Stimulated activated CD8-positive, alpha-beta memory T cell treated with anti-CD3 and anti-CD28 coated beads, Interleukin-7, amount 100 ng/mL, for 24 hours (primary cell): Measurements from ENCODE around the gene ALX4.

Source experiments
- DNase-seq: peaks from one replicate; pipeline ENCODE4 v3.0.0-alpha.2; 2020; ENCODE audit warnings: low read depth

Gene ALX4

DNA sequence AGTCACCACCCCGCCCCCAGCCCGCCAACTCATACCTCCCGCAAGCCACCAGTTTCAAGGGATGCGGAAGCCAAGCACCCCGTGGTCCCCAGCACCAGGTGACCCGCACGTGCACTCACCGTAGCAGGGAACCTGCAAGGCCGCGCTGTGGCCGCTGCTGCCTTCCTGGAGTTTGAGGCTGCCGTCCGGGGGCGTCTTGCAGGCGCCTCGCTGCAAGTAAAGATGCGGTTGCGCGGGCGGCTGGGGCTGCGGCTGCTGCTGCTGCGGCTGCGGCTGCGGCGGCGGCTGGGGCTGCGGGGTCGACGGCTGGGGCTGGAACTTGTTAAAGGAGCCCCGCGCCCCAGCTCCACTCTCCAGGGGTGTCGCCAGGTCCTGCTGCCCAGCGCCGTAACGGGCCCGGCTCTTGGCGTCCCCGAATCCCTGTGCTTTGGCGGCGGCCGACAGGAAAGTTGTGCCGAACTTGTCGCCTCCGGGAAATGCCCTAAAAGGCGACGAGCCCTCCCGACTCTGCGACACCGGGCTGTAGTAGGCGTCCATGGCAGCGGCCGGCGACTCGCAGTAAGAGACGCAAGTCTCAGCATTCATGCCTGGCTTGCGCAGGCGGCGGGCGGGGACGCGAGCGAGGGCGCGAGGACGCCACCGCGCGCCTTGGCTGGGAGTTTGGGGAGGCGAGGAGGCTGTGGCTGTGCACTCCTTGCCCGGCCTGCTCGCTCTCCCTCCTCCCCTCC lies at the start of gene ALX4:
Gene ALX4 (minus strand): TSS at position 662 of the 728 bp plus-strand sequence. CDS start 77 bp downstream, at position 585.
- DNase-seq: no peak

DNA sequence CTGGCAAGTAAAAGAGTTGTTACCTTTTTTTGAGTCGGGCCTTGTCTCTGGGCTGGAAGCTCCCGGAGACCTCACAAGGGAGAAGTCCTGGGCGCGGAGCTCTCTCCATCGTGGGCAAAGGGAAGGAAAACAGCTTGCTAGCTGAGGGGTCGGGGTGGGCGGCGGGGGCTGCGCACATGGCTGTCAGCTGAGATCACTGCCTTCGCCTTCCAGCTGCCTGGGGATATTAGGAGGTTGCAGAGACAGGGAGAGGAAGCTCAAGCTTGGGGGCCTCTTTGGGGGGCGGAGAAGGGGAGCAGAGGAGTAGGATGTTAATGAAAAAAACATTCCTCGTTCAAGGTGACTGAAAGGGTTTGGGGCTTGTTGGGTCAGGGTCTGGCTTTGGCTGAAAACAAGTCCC lies 49.2 kb upstream of the ALX4 start:
- no peak for DNase-seq

DNA sequence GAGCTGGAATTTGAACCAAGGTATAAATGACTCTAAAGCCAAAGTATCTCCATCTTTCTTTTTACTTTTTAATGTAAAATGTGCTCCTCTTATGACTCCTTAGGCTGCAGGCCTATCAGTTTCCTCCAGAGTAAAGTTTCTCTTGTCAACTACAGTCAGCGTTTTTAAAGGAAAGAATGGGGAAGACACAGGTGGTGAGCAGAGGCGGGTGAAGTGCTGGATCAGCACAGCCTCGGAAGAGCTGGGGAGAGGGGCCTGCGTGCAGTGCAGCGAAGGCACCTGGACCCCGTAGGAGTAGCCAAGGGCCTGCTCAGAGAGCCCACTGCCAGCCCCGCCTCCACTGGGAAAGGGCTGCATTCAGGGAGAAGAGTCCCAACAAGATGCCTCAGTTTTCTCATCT lies 48.8 kb upstream of the ALX4 start:
- DNase-seq: no peak

DNA sequence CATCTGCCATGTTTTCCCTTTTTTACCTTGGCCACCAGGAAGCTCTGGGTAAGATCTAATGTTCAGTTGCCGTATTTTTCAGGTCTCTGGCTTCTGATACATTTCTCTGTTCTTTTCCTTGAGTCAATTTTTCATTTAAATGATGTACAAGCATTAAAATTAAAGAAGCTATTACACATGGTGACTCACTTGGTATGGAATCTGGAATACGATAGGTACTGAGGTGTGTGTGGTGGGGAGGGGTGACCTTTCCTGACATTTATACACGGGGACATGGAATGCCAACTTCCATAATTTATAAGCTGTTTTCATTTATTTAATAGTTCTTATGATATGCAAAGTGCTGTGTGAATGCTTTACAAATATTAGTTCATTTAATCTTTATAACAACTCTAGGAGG lies 47.8 kb upstream of the ALX4 start:
- DNase-seq: no peak

DNA sequence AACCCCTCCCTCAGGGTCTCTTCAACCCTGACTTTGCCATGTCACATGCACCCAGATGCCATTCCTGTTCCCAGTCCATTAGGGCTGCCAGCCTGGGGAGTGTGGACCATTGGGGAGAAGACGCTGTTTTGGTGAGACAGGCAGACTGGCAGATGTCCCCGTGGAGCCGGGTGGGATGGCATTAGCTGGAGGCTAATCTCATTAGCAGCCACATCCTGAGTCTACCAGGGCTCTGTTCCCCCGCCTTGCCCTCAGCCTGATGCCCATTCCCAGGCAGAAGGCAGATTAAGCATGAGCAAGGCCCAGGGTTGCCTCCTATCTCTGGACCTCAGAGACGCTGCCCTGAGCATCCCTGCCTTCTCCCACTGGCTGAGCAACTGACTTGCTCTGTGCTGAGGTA lies 46.4 kb upstream of the ALX4 start:
- no peak for DNase-seq

- DNase-seq: no peak
Measured at GRCh38 chr11:44351898-44352498, 42.1 kb upstream of the ALX4 start.

DNA sequence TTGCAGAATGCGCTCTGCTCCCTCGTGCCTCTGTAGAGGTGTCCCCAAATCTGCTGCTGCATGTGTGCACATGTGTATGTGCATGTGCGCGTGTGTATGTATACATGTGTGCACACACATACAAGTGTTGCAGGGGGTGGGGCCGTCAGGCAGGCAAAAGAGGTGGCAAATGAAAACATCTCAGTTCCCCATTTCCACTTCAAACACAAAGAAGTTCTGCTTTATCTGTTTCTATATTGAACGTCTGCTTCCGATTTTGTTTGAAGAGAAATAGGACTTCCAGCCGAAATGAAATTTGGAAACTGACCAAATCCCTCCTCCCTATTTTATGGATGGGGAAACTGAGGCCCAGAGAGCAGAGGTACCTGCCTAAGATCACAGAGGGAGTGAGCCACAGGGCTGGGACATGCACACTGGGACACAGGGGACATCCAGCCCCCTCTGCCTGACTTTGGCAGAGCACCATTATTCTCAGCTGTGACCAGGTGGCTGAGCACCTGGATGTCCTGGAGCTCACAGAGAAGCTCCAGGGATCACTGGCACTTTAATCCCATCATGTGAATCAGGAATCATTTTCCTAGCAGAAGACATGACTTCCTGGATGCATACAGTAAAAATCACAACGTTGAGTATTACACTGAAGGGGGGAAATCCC lies 41.2 kb upstream of the ALX4 start:
- no peak for DNase-seq

GRCh38 chr11:44349328-44349727 lies 39.4 kb upstream of the ALX4 start:
- no peak for DNase-seq

DNA sequence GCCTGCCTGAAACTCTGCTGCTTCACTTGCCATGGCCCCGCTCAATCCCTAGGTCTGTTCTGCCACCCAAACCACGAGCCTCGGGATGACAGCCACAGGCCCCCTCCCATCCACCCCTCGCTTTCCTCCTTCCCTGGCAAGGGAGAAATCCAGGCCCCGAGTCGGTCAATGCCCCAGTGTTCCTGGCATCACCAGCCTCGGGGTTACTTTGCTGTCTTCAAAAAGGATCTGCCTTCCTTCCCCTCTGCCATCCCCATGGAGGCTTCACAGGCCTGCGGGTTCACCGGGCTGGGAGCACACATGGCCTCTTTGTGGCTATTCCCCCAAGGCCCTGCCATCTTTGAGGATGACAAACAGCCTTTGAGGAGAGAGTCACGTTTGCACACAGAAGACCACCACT lies 38.8 kb upstream of the ALX4 start:
- no peak for DNase-seq

DNA sequence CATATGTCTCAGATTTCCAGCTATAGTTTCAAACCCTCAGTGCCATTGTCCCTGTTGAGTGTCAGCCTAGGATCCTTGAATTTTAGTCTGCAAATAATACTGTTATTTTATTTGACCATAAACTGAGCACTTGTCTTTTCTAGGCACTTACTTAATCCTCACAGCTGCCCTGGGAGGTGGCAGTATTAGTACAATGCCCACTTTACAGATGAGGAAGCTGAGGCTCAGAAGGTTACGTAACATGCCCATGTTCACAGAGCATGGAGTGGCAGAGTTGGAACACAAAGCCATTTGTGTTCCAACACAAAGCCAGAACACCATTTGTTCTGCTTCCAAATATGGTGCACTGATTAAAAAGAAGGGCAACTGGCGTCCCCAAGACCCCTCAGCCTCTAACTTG lies 38.2 kb upstream of the ALX4 start:
- no peak for DNase-seq

DNA sequence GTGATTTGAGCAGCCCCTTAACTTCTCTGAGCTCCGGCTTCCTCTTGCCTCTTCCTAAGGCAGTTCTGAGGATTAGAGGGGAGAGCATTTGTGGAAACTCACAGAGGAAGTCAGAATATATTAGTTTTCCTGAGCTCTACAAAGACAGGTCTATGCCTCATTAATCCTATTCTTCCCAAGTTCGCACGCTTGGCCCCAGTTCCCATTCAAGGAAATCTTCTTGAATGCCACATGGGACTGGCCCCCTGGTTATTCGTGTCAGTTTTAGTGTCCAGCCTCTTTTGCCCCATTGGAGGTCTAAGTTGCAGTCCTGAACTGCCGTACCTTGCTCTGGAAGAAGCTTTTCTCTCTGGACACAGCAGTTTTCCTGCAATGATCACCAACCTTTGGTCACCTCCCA lies 37.6 kb upstream of the ALX4 start:
- DNase-seq: no peak

DNA sequence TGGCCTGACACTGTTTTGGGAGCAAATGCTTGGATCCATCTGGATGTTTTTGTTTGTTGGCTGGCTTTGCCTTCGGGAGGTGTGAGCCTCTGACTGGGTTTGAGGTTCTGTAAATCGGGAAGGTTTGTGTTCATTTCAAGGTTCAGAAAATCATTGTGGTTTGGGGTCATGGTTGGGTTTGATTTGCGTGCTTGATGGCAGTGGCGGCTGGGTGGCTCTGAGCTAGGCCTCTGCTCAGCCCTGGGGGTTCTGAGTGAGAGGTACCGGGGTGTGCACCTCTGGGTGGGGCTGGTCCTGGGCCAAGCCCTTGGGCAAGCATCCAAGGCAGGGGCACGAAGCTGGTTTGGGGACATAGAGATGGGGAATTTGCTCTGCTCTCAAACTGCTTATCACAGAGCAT lies 37.0 kb upstream of the ALX4 start:
- DNase-seq: no peak

GRCh38 chr11:44345781-44346180 lies 35.8 kb upstream of the ALX4 start:
- no peak for DNase-seq

DNA sequence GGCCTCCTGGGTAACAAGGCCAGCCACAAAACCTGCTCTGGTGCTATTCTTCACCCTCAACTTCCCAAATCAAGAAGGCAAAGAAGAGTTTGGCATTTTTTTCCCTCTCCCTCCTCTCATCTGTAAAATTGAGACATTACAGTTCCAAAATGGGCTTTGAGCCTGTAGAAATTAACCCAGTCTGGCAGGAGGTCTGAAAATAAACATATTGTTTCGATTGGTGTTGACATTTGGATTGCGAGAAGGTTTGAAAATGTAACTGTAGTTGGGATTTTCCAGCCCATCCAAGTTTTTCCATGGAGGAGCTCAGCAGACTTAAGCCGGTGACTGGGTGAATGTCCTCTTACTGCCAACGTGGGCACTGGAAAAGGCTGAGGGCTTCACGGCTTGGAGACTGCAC lies 35.0 kb upstream of the ALX4 start:
- no peak for DNase-seq

DNA sequence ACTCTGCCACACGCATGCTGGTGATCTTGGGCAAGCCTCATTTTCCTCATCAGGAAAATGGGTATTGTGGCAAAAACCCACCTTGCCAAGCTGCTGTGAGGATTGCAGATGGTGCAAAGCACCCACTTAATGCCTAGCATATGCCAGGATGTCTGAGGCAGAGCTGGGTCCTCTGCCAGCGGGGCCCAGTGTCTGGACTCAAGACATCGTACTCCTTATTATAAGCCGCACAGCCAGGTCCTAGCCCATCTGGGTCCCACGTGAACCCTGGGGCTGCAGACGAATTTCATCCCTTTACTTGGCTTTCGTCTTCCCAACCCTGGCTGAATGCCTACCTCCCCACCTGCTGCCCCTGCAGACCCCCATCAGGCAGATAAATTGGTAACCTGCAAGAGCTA lies 34.5 kb upstream of the ALX4 start:
- no peak for DNase-seq

GRCh38 chr11:44343778-44344422 lies 34.0 kb upstream of the ALX4 start:
- DNase-seq: no peak

GRCh38 chr11:44342616-44343015 lies 32.7 kb upstream of the ALX4 start:
- DNase-seq: no peak

- DNase-seq: no peak
Measured at GRCh38 chr11:44340656-44341055, 30.7 kb upstream of the ALX4 start.

GRCh38 chr11:44339530-44339883 lies 29.6 kb upstream of the ALX4 start:
- DNase-seq: no peak

DNA sequence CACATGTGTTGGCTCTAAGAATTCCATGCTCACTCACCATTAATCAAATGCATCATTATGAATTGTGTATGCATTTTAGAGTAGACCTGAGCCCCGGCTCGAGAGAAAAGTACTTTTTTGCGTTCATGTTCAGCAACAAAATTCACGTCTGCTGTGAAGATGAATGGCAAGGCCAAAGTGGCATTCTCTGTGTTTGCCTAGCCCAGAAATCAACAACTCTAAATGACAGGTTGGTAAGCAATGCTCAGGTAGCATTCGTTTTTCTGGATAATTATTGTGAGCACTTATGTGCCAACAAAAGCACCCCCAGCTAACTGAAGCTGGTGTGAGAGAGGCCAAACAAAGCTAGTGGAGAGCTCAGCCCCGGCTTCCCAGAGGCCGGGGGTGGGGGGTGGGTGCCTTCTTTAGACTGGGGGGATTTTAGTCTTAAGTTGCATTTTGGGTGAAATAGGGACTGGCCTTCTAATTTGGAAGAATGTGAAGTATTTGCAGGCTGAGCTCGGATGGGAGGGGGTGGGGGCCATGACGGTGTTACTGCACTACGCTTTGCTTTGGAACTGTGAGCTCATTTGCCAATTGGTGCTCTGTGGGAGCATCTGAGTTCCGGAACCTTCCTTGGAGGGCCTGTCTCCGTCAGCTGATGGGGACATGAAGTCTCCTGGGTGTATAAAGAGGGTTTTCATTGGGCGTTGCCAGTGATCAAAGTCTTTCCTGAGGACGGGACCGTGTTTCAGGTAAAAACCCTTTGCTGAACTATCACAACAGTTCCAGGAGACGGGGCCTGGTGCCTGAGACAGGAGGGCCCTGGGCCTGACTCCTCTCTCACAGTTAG lies 29.0 kb upstream of the ALX4 start:
- DNase-seq: no peak

- no peak for DNase-seq
Measured at GRCh38 chr11:44338026-44338425, 28.1 kb upstream of the ALX4 start.

- no peak for DNase-seq
Measured at GRCh38 chr11:44335919-44336318, 26.0 kb upstream of the ALX4 start.
